Activated CD4-positive, alpha-beta T cell treated with anti-CD3 and anti-CD28 coated beads, Interleukin-10, Interleukin-2, amounts not matched to agents 100 ng/mL and 50 ng/mL, durations not matched to agents 16 hours and 8 hours (primary cell): ENCODE measurements around the gene PDE3A.

Source experiments
- DNase-seq: peaks from one replicate; pipeline ENCODE4 v3.0.0-alpha.2; 2020

PDE3A gene

GRCh38 chr12:20628226-20628787 lies 260.0 kb downstream of the PDE3A start:
- no peak for DNase-seq

GRCh38 chr12:20628999-20629398 lies 260.7 kb downstream of the PDE3A start:
- DNase-seq: no peak

- DNase-seq: no peak
Observed at GRCh38 chr12:20629414-20630156, 261.2 kb downstream of the PDE3A start.

- DNase-seq: no peak
Observed at GRCh38 chr12:20631711-20632110, 263.4 kb downstream of the PDE3A start.

- no peak for DNase-seq
Observed at GRCh38 chr12:20641106-20641505, 272.8 kb downstream of the PDE3A start.

GRCh38 chr12:20643822-20644221 lies 275.5 kb downstream of the PDE3A start:
- no peak for DNase-seq

- peak; percentile 26 for DNase-seq
Observed at GRCh38 chr12:20646239-20646827, 278.0 kb downstream of the PDE3A start.

GRCh38 chr12:20653871-20654270 lies 285.5 kb downstream of the PDE3A start:
- DNase-seq: no peak

GRCh38 chr12:20656600-20656999 lies 288.3 kb downstream of the PDE3A start:
- no peak for DNase-seq

GRCh38 chr12:20657496-20657895 lies 289.2 kb downstream of the PDE3A start:
- no peak for DNase-seq

GRCh38 chr12:20681334-20681733 lies 313.0 kb downstream of the PDE3A start:
- DNase-seq: no peak

GRCh38 chr12:20695232-20695631 lies 326.9 kb downstream of the PDE3A start, which contains the start of gene SLCO1C1:
TSS of gene SLCO1C1 (plus strand) at chr12:20695332. CDS start at chr12:20699577, 4,245 bp downstream.
- no peak for DNase-seq

GRCh38 chr12:20696181-20696905 lies 328.0 kb downstream of the PDE3A start:
- DNase-seq: no peak

- DNase-seq: no peak
Observed at GRCh38 chr12:20701106-20701505, 332.8 kb downstream of the PDE3A start.

- DNase-seq: no peak
Observed at GRCh38 chr12:20704860-20705259, 336.5 kb downstream of the PDE3A start.

GRCh38 chr12:20711846-20712245 lies 343.5 kb downstream of the PDE3A start:
- no peak for DNase-seq

- no peak for DNase-seq
Observed at GRCh38 chr12:20716037-20716436, 347.7 kb downstream of the PDE3A start.

GRCh38 chr12:20716985-20717384 lies 348.6 kb downstream of the PDE3A start:
- no peak for DNase-seq

- DNase-seq: no peak
Observed at GRCh38 chr12:20718294-20718693, 350.0 kb downstream of the PDE3A start.

GRCh38 chr12:20722142-20722541 lies 353.8 kb downstream of the PDE3A start:
- DNase-seq: no peak

- no peak for DNase-seq
Observed at GRCh38 chr12:20731274-20731673, 362.9 kb downstream of the PDE3A start.
